HG03095 (cell line): ENCODE results near the gene ROPN1B.
"Not testable (repeated sequence)": the region's sequence is repeated elsewhere in the genome, so short reads cannot be mapped to it uniquely, and the experiment has no call there.

Experiments
- ATAC-seq: cut with Tn5 transposase; IDR thresholded peaks from one replicate; pipeline ENCODE4 v1.9.1; 2021; ENCODE audit warnings: moderate library complexity; ENCODE audit not compliant: unreplicated experiment

Gene ROPN1B

DNA sequence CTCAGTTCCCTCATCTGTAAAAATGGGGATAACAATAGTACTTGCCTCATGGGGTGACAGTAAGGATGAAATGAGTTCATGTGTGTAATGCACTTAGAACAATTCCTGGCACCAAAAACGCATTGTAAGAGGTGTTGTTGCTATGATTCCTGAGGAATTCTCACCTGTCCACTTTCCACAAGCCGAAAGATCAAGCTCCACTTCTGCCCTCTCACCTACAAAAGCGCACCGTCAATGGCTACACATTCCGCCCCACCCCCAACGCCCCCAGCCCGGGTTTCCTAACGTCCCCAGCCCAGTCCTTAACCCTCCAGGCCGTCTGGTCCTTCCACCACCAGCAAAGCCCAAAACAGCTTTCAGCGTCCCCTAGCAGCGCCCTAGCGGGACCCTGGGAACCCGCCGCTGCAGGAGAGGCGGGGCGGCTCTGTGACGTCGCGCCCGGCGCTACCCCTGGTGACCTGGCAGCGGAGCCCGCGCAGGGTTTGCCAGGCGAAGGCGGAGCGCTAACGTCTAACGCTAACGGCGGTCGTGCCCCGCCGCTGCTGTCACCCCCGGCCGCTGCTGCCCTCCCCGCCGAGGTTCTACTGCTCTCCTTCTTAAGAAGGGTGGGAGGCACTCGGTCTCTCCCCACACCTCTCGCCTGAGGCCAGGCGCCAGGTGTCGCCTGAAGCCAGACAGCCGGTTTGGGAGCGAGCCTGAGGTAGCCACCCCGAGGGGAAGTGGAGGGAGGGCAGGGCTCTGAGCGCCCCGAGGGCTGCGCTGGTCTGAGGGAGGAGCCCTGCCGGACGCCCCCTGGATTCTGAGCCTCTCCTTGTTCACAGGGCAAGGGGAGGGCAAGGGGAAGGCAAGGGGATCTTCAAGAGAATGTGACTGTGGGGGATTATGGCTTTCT lies at the start of gene ROPN1B:
Gene ROPN1B, plus strand, starts transcription at position 478 of the 892 bp plus-strand sequence. CDS start 2,877 bp downstream, outside the sequence.
- not testable (repeated sequence) for ATAC-seq

GRCh38 chr3:125920191-125920590 lies 48.8 kb upstream of the ROPN1B start:
- ATAC-seq = not testable (repeated sequence)

DNA sequence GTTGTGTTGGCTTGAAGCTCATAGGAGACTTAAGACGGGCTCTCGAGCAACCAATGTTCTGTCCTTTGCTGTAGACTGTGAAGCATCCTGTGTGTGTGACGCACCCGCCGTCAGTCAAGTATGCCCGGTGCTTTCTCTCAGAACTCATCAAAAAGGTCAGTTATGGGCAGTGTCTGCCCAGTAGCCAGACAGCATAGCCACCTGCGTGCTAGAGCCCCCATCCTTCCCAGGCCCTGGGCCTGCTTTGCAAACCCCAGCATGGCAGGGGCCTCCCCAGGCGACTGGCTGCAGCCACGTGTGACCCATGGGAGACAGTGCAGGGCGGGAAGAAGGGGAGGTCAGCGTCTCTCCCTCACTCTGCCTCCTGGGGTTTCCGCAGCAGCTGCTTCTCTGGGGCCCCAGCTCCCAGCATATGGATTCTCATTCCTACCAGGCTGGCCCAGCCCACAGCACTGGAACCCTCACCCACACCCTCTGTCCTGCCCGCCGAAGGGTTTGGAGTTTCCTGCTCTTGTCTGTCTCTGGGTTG lies 48.2 kb upstream of the ROPN1B start:
- not testable (repeated sequence) for ATAC-seq

GRCh38 chr3:125921712-125922111 lies 47.3 kb upstream of the ROPN1B start:
- ATAC-seq = not testable (repeated sequence)

GRCh38 chr3:125923324-125924115 lies 45.5 kb upstream of the ROPN1B start:
- not testable (repeated sequence) for ATAC-seq

- not testable (repeated sequence) for ATAC-seq
Observed at GRCh38 chr3:125924276-125924675, 44.7 kb upstream of the ROPN1B start.

- ATAC-seq = not testable (repeated sequence)
Observed at GRCh38 chr3:125925727-125926126, 43.3 kb upstream of the ROPN1B start.

DNA sequence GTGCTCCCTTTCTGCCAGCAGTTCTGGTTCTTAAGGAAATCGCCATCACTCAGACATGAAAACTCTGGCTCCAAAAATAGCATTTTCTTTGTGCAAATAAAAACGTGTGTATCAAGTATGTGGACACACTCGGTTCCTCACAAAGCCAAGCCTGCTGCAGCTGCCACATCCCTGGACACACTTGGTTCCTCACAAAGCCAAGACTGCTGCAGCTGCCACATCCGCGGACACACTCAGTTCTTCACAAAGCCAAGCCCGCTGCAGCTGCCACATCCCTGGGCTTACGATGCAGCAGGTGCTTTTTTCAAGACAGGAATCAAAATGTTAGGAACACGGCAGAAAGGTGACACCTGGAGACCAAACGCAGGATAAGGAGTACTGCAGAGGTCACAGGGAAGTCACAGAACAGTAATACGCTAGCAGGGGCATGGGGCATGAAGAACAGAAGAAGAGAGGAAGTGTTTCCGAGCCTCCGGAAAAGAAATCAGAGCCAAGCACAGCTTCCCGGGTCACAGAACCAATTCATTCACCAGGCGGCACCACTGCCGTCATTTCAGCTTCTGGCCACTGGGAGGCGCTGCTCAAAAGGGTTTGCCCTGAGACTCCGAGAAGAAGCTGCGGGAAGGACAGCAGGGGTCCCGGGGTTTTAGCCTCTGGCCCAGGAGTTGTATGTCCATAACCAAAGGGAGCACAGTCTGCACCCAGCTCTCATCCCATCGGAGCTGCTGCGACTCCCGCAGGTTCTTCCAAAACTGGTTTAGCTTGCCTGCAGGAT lies 40.0 kb upstream of the ROPN1B start:
- ATAC-seq = not testable (repeated sequence)

GRCh38 chr3:125929765-125930164 lies 39.2 kb upstream of the ROPN1B start:
- not testable (repeated sequence) for ATAC-seq

DNA sequence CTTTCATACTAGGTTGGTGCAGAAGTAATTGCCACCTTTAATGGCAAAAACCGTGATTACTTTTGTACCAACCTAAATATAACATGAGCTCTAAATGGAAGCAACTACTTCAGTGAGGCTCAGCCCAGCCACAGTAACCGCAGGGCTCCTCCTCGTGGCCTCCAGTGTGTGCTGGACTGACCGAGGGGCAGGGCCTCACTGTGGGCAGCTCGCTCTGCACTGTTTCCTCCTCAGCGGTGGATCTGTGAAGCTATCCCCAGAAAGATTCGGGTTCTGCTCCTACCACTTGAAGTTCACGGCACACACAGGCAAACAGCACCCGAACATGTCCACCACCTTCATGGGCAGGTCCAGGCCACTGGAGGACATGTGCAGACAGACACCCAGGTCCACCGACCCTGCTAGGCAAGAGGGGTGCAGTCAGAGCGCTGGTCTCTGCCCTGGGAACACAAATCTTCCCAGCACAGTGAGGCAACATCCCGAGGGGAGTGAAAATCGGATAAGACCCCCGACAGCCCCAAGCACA lies 37.6 kb upstream of the ROPN1B start:
- ATAC-seq = not testable (repeated sequence)

DNA sequence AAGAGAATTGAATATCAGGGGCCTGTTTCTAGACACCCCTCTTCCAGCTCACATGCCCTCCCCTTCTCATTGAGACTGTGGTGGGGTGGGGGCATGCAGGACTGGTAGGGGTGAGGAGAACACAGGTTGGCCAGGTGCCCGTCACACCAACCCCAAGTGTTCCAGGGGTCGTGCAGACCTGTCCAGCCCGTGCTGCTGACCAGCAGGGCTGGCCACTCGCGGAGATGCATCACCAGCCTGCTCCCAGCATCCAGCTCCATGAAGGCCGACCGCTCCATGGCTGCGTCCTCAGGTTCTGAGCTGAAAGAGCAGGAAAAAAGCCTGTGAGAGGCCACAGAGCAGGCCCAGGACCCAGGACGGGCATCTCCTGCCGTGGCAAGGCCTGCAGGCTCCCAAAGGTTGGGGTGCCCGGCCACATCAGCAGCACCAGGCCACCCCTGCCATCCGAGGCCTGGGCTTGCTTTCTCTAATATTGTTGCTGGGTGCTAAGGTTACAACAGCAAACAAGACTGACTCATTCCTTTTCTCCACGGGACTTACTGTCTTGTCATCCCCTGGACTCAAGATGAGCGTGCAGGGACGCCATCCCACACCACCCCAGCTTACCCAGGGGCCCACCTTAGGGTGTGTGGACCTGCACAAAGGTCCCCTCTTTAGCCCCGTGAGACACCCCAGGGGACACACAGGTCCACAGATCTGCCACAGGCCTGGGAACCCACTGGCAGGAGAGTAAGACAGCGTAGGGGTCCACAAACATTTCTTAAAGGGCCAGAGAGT lies 35.4 kb upstream of the ROPN1B start:
- ATAC-seq = not testable (repeated sequence)

GRCh38 chr3:125935252-125935874 lies 33.6 kb upstream of the ROPN1B start:
- not testable (repeated sequence) for ATAC-seq

- ATAC-seq = not testable (repeated sequence)
Observed at GRCh38 chr3:125936210-125936815, 32.7 kb upstream of the ROPN1B start.

DNA sequence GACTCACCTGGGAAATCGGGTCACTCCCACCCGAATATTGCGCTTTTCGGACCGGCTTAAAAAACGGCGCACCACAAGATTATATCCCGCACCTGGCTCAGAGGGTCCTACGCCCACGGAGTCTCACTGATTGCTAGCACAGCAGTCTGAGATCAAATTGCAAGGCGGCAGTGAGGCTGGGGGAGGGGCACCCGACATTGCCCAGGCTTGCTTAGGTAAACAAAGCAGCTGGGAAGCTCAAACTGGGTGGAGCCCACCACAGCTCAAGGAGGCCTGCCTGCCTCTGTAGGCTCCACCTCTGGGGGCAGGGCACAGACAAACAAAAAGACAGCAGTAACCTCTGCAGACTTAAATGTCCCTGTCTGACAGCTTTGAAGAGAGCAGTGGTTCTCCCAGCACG lies 32.1 kb upstream of the ROPN1B start:
- ATAC-seq = not testable (repeated sequence)

GRCh38 chr3:125947806-125948205 lies 21.2 kb upstream of the ROPN1B start:
- ATAC-seq = not testable (repeated sequence)

GRCh38 chr3:125948901-125949300 lies 20.1 kb upstream of the ROPN1B start:
- not testable (repeated sequence) for ATAC-seq

DNA sequence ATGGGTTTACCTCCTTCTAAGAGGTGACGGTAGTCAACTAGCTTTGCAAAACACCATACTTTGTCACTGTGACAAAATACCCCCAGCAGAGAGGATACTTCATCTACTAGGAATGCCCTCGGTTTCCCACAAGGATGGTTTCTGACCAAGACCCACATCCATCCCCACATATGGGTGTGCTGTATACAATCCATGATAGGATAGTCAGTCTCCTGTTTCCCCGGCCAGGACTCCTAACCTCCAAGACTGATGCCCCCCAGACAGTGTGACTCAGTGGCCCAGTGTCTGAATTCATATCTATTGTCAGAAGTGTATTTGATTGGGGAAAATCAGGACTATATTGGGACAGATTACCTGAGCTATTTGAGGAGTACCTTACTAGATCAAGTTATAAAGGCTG lies 17.8 kb upstream of the ROPN1B start:
- not testable (repeated sequence) for ATAC-seq

GRCh38 chr3:125957020-125957419 lies 12.0 kb upstream of the ROPN1B start:
- not testable (repeated sequence) for ATAC-seq
